Left cardiac atrium (tissue), 4 donors: ENCODE results near the gene CDH5. TPM values are rescaled to one million over a fixed set of nuclear protein-coding genes. Genes with fewer than 3 reads are reported as not detected.
A peak's percentile ranks its signal among the peaks of the same experiment; 100 is the strongest.

Source experiments
- ATAC-seq, 2 donors: fragments of 200-7000 bp; cut with Tn5 transposase; one replicate each; pipeline ENCODE4 v1.9.1; 2020; ENCODE audit warnings: mild to moderate bottlenecking in 2 of 2, moderate library complexity in 2 of 2
- DNase-seq: peaks from one replicate; pipeline ENCODE4 v3.0.0-alpha.2; 2020
- intact Hi-C, 2 donors: fragments of 100-400 bp; cut with DNase I; formaldehyde crosslinking; loops; one replicate each; pipeline versions ENCODE4 v1.14.1 to v1.15.1; 2022 to 2023
- total RNA-seq, 2 donors: library from RNA; stranded (reverse); fragmentation: NEBNext Ultra II Directional; extraction: Animal tissue kit (Norgen Biotek cat#: 25700); gene quantifications; one replicate each; pipeline ENCODE4 v1.2.1, GENCODE V29; 2021
- donor health status: DM: no; HTN: yes; CAD: no.
- donor health status: DM: no; HTN: yes; CAD: no; lungs with severe emphysema.
- donor health status: DM: yes; HTN: yes; CAD: no.
- donor health status: Dilated cardiomyopathy.

Gene CDH5
- total RNA-seq, 2 donors from 2014 or later = 40.3 to 80.0 TPM

DNA sequence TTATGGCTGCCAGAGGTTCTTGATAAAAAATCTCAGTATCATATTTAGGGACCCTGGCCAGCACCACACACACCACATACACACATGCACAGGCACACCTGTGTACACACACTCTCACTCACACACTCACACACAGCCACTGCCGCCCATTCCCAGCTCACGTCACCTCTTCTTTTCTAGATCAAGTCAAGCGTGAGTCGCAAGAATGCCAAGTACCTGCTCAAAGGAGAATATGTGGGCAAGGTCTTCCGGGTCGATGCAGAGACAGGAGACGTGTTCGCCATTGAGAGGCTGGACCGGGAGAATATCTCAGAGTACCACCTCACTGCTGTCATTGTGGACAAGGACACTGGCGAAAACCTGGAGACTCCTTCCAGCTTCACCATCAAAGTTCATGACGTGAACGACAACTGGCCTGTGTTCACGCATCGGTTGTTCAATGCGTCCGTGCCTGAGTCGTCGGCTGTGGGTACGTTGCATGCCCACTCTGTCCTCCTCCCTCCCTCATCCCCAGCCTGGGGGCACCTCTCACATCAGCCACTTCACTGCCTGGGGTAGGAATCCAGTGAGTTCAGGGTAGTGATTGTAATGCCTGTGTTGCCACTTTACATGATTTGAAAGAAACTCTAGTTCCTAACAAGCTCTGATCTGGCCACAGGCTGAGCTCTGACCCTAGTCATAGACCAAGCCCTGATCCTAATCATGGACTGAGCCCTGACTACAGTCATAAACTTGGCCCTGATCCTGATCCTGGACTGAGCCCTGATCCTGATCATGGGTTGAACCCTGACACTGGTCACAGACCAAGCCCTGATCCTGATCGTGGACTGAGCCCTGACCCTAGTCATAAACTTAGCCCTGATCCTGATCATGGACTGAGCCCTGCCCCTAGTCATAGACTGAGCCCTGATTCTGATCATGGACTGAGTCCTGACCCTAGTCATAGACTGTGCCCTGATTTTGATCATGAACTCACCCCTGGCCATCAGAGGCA, 20.4 kb downstream of the CDH5 start:
- DNase-seq = no peak
- intact Hi-C loops = no loop called here
- no peak for ATAC-seq

DNA sequence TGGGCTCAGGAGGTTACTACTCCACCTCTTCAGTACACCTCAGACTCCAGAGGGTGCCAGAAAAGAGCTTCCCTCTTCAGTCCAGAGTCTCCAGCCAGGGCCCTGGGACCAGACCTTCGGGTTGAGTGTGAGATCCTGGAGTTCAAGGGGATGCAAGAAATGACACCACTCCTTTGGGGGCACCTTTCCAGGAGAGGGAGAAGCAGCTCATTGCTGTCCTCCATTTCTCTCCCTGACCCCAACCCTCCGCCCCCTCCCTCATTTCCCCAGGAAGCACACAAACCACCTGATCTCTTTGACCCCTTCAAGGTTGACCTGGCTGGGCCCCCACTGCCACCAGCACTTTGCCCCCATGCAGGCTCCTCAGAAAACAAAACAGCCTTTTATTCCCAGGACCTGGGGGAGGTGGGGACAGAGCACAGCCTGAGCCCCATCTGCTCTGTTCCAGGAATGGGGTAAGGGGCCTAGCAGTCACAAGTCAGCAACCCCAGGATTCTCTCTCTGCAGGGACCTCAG, 21.4 kb downstream of the CDH5 start:
- ATAC-seq = no peak
- DNase-seq = no peak
- intact Hi-C loops = no loop called here

DNA sequence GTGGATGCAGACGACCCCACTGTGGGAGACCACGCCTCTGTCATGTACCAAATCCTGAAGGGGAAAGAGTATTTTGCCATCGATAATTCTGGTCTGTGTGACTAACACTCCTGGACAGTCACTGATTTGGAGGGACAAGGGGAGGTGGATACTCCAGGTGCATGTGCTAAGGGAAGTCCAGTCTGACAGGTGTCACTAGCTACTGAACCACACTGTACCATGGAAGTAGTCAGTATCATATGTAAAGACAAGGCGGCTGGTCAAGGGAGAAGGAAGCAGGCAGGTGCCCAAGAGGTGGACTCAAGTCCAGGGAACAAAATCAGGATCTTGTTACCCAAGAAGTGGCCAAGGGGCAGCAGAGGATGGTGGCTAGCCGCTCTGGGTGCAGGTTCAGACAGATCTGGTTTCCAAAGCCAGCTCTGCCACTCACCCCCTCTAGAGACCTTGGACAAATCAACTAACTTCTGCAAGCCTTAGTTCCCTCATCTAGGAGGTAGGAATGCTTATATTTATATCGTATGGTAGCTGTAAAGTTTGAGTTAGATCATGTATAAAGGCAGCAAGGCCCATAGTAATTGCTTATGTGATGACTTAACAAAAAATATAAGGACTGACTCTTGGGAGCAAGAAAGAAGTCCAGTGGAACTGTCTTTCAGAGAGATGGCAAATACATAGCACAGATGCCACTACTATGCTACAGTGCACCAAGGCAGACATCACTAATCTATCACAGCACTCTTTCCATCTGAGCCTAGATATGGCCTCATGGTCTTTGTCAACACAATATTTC, 22.1 kb downstream of the CDH5 start:
- intact Hi-C loops = no loop called here
- DNase-seq = no peak
- no peak for ATAC-seq

DNA sequence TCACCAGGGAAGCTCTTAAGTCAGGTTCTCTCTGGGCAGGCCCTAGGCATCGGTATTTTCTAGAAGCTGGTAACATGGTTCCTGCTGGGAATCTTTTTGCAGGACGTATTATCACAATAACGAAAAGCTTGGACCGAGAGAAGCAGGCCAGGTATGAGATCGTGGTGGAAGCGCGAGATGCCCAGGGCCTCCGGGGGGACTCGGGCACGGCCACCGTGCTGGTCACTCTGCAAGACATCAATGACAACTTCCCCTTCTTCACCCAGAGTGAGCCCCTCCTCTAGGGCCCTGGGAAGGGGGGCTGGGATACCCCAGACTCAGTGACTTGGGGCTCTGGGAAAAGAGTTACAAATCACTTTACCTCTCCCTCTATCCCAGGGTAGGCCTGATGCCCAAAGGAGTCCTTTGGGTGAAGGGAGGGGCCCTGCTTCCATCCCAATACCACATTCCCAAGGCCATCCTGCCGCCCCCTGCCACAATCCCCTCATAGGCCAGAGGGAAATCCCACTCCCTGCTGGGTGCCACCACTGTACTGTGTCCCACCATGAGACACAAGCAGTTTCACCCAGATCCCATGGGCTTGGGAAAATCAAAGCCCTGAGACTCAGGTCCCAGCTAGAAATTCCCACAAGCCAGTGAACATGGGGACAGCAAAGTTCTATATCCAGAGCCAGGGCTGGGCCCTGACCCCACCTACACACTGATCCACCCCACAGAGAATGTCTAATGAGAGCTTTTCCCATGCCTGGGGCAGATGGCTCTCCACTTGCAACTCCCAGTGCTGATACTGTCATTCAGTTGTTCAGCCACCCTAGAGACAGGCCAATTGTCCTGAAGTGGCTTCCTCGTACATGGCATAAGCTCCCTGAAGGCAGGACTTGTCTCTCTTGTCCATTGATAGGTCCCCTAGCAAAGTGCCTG, 23.0 kb downstream of the CDH5 start:
- DNase-seq (no peak), ATAC-seq (no peak)
- intact Hi-C loops = no loop called here

DNA sequence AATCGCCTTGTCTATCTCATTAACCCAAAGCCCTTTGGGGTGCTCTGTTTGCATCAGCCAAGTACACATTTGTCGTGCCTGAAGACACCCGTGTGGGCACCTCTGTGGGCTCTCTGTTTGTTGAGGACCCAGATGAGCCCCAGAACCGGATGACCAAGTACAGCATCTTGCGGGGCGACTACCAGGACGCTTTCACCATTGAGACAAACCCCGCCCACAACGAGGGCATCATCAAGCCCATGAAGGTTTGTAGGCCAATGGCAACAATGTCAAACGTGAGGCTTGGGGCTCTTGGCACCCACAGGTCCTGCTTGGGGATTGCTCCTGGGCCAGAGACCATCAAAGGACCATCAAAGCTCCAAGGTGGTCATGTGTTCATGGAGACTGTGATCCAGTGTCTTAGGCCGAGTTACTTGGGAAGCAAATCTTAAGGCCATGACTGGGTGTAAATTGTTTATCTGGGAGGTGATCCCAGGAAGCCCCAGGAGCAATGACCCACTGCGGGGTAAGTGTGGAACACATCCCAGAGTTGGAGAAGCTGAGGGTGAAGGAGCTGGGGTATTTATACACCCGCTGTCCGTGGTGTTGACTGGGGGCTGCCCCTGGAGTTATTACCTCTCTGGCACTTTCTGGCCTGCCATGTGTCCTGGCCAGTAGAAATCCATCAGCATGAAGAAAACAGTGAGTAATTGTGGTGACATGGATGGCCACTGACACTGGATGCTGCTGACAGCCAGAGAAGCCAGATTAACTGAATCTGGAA, 24.0 kb downstream of the CDH5 start:
- intact Hi-C loops = no loop called here
- DNase-seq (no peak), ATAC-seq (no peak)

DNA sequence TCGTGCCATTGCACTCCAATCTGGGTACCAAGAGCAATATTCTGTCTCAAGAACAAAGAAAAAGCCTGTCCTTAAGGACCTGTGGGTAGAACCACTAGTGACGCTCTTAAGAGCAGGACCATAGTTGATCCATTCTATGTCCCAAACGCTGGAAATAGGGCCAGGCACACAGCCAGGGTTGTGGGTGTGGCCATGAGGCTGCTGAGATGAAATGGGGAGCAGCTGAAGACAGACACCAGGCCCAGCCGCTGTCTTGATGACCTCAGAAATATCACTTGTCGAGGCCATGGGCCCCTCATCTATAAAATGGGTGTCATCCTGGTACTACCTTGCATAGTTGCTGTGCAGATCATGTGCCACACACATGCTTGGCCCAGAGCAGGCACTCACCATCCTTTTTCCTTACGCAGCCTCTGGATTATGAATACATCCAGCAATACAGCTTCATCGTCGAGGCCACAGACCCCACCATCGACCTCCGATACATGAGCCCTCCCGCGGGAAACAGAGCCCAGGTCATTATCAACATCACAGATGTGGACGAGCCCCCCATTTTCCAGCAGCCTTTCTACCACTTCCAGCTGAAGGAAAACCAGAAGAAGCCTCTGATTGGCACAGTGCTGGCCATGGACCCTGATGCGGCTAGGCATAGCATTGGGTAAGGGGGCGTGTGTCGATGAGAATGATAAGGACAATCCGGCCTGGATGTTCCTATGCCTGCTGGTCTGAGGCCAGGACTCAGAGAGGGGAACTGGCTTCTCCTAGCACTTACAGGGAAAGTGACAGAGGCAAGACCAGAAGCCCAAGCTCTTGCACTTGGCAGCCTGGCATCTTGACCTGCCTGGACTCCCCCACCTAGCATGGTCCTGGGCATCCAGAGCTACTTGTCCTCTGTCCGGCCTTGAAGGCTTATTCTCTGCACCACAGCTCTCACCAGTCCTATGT, 25.5 kb downstream of the CDH5 start:
- intact Hi-C loops = no loop called here
- no peak for ATAC-seq

DNA sequence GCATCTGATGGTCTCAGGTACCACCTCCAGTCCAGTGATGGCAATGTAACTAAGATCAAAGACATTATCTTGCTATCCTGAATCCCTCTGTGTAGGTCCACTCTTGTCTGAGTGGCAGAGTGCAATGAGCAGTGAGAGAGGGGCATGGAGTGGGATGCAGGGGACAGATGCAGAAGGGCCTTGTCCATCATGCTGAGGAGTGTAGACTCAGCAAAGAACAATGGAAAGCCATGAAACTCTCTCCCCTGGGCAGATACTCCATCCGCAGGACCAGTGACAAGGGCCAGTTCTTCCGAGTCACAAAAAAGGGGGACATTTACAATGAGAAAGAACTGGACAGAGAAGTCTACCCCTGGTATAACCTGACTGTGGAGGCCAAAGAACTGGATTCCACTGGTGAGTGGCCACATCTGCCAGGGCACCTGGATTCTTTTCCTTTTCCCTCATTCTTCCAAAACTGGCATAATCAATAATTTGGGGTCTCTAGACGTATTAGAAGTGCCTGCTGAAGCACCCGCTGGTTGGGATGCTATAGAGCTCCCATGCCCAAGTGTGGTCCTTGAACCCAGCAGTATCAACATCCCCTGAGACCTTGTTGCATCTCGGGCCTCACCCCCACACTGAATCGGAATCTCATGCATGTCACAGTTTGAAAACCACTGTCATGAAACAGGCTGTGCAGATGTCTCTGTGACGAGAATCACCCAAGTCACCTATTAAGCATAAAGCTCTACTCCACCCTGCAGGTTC, 29.5 kb downstream of the CDH5 start:
- intact Hi-C loops = no loop called here
- DNase-seq (no peak), ATAC-seq (no peak)

More for the DNA sequence above, 25.5 kb downstream of the CDH5 start:
- DNase-seq = no peak

DNA sequence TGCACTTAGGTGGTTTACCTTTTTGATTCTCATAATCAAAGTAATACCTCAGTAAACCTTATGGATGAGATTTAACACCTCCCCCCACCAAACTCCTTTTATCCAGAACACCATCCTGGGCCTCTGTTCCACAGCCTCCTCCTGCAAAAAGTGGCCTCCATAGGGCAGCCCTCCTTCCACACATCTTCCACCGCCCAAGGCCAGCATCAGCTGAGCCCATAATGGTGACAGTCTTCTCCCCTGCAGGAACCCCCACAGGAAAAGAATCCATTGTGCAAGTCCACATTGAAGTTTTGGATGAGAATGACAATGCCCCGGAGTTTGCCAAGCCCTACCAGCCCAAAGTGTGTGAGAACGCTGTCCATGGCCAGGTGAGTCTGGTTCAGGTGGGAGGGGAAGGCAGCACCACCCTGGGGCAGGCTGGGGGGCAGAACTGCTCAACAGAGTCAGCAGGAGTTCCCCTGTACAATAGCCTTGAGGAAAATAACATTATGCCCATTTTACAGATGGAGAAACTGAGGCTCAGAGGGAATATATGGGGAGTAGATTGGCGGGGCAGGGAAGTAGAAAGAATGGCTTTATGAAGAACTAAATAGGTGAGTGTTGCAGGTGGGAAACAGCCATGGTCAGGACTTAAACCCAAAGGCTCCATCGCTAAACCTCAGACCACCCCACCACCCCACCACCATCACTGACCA, 31.4 kb downstream of the CDH5 start:
- DNase-seq = no peak
- intact Hi-C loops = no loop called here
- no peak for ATAC-seq

DNA sequence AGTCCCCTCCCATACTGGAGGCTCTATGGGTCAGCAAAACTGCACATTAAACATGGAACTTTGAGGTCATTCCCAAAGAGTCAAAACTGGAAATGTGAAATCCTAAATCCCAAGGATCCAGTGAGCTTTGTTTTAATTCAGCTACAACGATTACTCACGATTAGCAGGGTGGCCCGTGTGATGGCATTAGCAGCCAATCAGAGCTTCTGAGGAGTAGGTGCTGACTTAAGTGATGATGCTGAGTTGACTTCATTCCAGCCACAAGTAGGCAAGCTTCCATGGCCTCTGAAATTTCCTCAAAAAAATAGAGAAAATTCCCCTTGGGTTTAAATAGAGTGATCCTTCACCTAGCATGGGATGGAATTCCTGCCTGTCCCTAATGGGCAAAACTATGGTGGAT, 32.5 kb downstream of the CDH5 start:
- ATAC-seq (no peak), DNase-seq (no peak)
- intact Hi-C loops = no loop called here

DNA sequence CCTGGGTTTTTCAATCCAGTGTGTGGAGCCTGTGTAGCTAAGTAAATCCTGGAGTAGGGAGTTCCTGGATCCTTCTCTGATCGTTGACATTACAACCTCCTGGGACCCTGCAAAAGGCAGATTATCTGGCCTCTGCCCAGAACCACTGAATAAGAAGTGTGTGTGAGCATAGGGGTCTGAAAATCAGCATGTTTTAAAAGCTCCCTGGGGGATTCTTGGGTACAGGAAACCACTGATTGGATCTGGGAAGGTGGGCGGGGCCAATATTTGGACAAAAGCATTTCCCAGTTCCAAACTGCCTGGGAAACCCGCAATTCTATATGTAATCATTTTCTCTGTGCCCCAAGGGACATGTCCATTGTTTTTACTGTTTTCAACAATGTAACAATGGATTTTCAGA, 33.4 kb downstream of the CDH5 start:
- ATAC-seq (peak; percentile 27 to 32), DNase-seq (peak; percentile 51)

DNA sequence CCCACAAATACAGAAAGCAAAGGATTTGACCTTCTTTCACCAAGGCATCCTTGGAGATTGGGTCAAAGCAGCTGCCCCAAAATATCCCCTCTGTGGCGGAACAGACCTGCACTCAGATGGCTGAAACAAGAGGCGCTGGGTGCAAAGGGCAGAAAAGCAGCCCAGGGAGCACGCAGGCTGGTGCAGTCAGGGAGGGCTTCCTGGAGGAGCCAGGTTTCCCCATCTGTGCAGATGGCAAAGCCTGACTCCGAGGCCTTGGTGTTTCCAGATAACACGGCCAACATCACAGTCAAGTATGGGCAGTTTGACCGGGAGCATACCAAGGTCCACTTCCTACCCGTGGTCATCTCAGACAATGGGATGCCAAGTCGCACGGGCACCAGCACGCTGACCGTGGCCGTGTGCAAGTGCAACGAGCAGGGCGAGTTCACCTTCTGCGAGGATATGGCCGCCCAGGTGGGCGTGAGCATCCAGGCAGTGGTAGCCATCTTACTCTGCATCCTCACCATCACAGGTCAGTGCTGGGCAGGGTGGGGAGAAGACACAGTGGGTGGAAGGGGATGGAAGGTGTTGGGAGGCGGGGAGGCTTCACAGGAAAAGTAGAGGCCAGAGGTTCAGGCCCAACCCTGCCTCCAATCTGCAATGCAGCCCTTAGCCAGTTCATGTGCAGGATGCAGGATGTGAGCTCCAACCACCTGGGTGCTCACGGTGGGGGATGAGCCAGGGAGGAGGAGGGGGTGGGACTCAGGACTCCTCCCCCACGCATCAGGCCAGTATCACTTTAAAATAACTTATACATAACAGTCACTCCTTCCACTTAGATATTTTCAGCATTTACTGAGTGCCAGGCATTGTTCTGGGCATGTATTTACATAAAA, 34.3 kb downstream of the CDH5 start:
- ATAC-seq = no peak
- no peak for DNase-seq
- intact Hi-C loops = loop anchor here (10.0 kb wide), 1 partner anchor 204 kb away; the partner anchor contains the start of gene CMTM3 (in 2 of the 2)

More for the DNA sequence above, 33.4 kb downstream of the CDH5 start:
- intact Hi-C loops = loop anchor here (10.0 kb wide), 1 partner anchor 205 kb away; the partner anchor contains the start of gene CMTM3 (in 2 of the 2)

DNA sequence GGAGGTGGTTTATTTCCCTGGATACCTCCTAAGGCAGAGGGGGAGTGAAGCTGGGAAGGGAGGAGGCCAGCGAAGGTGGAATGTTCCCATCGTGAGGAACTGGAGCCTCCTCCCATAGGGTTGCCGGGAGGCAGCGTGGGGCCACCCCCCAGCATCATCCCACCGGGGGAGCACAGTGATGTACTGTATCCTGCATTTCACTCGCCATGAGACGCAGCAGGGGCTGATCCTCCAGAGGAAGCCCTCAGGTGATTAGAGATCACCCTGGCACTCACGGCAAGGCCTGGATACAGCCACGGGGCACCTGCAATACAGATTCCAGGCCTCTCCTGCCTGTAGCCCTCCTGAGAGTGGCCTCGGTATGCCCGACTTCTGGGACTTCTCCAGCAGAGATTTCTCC, 35.1 kb downstream of the CDH5 start:
- no peak for ATAC-seq
- no peak for DNase-seq
- intact Hi-C loops = loop anchor here (10.0 kb wide), 1 partner anchor 203 kb away; the partner anchor contains the start of gene CMTM3 (in 2 of the 2)

DNA sequence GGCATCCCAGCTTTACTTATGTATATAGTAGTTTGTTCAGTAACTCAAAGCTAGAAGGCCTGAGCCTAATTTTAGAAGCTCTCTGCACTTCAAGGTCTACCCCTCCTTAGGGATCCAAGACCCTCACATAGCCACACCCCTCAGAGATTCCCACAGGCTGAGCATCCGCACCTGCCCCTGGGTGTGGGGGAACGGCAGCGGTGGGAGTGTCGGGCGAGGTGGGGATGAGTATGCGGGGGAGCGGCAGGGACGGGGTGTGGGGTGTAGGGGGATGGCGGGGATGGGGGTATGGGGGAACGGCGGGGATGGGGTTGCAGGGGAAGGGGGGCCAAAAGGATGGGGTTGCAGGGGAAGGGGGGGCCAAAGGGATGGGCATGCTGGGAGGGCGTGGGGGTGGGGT, 35.7 kb downstream of the CDH5 start:
- intact Hi-C loops = loop anchor here (10.0 kb wide), 1 partner anchor 203 kb away; the partner anchor contains the start of gene CMTM3 (in 2 of the 2)
- no peak for DNase-seq
- ATAC-seq = no peak

DNA sequence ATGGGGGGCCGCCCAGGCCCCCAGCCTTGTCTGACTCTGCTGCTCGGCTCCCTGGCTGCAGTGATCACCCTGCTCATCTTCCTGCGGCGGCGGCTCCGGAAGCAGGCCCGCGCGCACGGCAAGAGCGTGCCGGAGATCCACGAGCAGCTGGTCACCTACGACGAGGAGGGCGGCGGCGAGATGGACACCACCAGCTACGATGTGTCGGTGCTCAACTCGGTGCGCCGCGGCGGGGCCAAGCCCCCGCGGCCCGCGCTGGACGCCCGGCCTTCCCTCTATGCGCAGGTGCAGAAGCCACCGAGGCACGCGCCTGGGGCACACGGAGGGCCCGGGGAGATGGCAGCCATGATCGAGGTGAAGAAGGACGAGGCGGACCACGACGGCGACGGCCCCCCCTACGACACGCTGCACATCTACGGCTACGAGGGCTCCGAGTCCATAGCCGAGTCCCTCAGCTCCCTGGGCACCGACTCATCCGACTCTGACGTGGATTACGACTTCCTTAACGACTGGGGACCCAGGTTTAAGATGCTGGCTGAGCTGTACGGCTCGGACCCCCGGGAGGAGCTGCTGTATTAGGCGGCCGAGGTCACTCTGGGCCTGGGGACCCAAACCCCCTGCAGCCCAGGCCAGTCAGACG, 36.2 kb downstream of the CDH5 start:
- no peak for ATAC-seq
- intact Hi-C loops = loop anchor here (10.0 kb wide), 1 partner anchor 202 kb away; the partner anchor contains the start of gene CMTM3 (in 2 of the 2)
- no peak for DNase-seq
